LoVo (cell line): ENCODE measurements around the gene THSD7B.

Experiments
- DNase-seq: peaks from one replicate; pipeline ENCODE4 v3.0.0-alpha.2; 2016; ENCODE audit warnings: low spot score

THSD7B gene

DNA sequence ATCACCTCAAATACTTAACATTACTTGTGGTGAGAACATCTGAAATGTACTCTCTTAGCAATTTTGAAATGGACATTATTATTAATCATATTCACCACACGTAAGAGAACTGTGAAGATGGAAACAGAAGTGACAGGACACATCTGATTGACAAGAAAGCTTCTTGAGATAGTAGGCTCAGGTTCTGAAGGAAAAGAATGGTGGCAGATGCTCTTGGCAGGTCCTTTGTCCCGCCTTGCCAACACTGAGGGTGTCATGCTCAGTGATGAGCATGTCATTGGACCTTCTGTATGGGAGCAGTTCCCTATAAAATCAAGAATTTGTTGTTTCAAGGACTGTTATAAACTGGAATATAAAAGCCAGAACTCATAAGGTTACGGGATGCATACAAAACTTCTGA is 428.1 kb downstream of the THSD7B start:
- no peak for DNase-seq

DNA sequence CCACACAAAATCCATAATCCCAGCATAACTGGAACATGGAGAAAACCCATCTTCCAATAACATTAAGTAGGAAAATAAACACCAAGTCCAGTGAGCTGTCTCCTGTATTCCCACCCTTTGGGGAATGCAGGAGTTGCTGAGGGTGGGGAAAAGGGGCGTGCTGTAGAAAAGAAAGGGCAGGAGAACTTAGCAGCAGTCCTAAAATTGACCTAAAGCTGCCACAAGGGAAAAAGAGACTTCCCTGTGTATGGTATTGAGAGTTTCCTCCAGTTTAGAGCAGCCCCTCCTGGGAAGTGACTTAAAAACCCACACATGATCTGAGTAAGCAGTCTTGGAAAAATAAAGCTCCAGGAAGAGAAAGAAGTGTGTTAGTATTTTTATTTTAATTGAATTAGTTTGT is 428.8 kb downstream of the THSD7B start:
- no peak for DNase-seq

DNA sequence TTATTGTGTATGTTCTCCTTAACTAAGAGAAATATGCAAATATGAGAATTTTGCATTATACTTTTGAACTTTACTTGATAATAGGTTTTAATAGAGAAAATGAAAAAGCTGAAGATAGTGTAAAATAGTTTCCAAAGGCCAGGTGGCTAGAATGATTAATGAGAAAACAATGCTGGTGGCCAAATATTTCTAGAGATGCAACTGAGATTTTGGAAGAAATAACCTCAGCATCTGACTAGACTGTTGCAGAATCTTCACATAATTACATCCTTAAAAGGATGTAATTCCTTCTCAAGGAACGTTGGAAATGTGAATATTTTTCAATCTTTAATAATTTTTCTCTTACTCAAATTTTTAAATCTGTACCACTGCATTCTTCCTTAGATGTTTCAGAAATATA is 434.4 kb downstream of the THSD7B start:
- DNase-seq, result no peak

DNA sequence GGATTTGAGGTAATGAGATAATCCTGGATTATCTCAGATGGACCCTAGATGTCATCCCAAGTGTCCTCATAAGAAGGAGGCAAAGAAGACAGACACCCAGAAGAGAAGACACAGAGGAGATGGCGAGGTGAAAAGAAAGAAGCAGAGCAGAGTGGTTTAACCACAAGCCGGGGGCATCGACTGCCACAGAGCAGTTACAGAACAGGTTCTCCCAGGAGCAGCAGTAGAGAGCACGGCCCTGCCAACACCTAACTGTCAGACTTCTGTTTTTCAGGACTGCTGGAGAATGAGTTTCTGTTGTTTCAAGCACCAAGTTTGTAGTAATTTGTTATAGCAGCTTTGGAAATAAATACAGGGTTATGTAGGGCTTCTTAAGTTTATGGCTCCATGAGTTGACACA is 437.0 kb downstream of the THSD7B start:
- no peak for DNase-seq

DNA sequence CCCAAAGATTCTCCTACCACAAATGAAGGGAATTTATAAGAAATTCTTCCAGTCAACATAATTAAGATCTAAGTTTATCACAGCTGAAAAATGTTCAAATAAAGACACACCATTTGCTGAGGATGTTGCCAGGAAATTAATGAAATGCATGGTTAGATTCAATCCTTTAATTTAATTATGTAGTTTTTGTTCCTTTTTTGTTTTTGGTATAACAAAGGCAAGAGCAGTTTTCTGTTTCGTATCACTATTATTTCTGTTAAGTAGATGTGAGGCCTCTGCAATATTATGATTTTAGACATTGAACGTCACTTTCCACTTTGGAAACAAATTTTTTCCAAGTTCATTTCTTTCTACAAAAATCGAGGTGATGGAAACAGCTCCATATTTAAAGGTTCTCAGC is 440.0 kb downstream of the THSD7B start:
- no peak for DNase-seq

DNA sequence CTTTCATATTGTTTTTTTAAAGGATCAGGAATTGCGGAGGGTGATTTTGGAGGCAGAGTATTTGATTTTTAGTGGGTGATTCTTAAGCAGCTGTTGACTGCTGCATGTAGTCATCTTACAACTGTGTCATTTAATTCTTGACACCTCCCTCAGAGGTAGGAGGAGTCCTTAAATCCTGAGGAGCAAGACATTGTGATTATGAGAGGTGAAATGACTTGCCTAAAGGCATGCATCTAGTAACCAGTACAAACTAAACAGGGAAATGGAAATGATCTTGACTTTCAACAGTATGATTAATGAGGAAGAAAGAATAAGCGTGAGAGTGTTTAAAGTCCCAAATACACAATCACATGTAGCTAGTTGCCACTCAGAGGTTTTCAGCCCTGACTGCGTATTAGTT is 440.7 kb downstream of the THSD7B start:
- DNase-seq, result no peak

DNA sequence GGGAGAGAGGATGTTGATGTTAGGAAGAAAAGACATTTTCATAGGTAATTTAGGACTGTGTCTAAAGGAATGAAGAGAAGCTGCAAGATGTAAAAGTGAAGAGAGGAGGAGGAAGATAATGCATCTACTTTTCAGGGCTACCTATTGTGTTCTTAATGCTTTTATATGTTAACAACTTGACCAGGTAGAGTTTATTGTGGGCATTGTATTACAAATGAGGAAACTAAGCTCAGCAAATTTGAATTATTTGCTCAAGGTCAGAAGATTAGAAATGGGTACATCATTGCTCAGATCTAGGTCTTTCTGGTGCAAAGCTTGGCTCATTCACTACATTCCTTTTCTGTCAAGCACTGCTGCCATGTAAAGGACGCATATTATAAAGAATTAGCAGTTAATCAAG is 441.7 kb downstream of the THSD7B start:
- no peak for DNase-seq

DNA sequence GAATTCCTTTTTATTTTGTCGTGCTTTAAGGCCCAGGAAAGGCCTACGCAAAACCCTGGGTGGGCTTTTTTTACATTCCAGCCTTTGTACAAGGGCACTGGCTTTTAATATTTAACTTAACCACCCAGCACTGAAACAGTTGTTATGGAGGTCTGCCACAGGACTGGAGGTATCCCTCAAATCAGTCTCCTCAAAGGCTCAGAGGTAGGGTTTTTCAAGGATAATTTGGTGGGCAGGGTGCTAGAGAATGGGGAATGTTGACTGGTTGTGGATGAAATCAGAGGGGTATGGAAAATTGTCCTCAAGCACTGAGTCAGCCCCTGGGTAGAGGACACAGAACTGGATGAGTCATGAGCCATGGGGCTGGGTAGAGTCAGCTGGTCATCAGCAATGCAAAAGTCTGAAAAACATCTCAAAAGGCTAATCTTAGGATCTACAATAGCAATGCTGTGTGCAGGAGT is 443.1 kb downstream of the THSD7B start:
- DNase-seq, result no peak

DNA sequence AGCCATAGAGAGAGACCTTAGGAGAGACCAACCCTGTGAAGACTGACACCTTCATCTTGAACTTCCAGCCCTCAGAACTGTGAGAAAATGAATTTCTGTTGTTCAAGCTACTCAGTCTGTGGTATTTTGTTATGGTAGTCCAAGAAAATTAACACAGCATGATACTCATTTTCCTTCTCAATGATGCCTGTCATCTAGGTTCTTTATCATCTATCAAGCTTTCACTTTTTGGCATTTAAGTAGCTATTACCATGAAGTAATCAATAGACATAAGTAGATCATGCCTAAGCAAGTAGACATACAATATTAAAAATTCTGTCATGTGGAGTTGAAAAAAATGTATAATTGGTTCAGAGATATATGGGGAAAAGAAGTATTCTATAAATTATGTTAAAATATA is 444.7 kb downstream of the THSD7B start:
- no peak for DNase-seq

DNA sequence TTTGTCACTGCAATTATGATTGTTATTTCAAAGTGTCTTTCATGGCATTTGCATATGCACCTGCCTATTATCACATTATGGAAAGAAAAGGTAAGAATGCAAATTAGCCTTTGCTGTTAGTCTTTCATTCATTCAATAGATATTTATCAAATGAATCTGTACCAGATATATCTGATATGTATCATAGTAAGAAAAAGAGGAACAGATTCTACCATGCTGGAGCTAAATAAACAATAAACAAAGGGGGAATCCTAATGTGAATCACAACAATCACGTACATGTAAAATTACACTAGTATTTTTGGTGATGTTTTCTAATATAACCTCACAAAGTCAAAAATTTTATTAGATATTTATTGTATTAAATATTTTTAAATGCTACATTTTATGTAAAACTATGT is 446.4 kb downstream of the THSD7B start:
- DNase-seq, result no peak

DNA sequence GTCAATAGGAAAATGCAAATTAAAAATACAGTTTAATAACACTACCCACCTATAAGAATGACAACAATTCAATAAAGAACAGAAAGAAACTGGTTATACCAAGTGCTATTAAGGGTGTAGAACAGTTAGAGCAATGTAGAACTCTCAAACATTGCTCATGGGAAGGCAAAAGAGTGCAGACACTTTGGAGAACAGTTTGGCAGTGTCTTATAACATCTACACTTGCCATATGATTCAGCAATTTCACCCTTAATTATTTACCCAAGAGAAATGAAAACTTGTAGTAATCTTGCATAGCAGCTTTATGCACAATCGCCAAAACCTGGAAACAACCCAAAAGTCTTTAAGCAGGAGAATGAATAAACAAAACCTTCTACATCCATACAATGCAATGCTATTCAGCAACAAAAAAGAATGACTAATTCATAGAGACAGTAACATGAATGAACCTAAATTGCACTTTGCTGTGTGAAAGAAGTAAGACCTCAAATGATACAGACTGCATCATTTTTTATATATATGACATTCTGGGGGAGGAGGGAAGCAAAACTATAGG is 455.2 kb downstream of the THSD7B start:
- DNase-seq, result no peak

DNA sequence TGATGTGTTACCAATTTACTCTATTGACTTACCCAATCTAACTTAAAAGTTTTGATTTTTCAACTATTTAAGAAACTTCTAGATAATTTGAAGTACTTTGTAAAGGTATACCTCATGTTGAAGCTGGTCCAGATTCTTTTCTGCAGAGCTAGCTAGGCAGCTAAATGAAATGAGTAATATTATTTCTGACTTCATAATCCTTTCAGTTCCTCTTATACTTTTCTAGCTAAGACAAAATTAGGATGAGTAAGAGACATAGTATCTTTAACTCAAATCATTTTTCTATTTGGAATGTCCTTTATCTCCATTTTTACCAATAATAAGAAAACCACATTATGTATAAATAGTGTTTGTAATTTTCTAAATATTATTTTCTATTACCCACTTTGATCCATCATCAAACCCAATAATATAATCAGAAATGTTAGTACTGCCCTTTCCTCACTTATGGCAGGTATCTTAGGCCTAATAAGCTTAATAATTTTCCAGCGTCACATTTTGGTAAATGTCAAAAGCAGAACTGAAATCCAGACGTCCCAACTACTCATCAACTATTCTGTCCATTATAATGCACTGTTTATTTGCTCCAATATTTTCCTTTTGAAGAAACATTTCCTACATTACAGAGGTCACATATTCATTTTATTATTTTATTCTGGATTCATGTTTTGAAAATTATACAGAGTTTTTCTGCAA is 456.6 kb downstream of the THSD7B start:
- no peak for DNase-seq

DNA sequence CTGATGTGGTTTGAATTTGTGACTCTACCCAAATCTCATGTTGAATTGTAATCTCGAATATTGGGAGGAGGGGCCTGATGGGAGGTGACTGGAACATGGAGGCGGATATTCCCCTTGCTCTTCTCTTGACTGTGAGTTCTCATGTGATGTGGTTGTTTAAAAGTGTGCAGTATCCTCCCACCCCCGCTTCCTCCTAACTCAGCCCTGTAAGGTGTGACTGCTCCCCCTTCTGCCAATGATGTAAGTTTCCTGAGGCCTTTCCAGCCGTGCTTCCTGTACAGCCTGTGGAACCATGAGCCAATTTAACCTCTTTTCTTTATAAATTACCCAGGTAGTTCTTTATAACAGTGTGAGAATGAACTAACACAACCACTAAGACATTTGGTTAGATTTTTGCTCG is 458.4 kb downstream of the THSD7B start:
- DNase-seq, result no peak

DNA sequence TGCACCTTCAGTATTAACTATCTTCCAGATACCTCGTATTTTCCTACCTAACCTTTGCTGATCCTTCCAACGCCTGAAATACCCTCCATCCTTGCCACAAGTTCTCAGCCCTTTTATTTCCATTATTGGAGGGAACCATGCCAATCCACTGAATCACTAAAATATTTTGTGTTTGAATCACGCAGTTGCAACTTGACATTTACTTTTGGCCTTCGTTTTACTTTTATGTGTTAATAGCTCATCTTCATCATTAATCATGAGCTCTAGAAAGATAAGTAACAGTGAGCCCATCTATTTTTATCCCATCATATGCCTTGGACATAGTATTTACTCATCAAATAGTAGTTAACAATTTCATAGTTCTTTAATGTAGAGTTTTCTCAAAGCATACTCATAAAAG is 463.2 kb downstream of the THSD7B start:
- DNase-seq, result no peak

DNA sequence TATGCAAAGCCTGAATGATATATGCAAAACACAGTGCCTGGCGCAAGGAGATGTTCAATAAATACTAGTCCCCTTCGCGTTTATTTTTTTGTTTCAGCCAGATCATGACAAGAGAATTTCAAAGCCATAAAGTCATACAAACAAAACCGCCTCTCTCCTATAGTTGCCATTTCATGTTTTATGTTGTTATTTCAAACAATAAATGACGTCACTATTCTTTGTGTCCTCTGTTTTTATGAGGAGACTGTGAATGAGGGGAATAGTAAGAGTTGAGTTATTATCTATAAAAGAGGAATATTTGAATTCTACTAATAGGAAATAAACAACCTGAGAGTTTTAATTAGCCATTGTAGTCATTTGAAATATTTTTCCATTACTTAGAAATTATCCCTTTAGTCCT is 464.5 kb downstream of the THSD7B start:
- DNase-seq, result no peak

DNA sequence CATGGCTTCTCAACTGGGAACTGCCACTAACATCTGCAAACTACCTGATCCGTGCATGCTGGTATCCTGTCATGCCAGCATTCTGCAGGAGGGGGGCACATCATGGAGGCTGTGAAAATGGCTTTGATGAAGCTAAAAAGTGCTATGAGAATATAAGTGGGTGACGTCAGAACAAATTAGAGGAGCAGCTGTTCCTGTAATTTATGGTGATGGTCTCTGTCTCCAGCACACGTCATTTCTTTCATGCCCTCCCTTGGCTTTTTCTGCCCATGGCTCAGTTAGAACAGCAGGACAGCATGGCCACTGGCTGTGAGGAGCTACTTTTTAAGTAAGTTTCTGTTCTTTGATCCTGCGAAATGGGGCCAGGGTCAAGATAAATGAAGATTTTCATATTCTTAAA is 466.3 kb downstream of the THSD7B start:
- no peak for DNase-seq

DNA sequence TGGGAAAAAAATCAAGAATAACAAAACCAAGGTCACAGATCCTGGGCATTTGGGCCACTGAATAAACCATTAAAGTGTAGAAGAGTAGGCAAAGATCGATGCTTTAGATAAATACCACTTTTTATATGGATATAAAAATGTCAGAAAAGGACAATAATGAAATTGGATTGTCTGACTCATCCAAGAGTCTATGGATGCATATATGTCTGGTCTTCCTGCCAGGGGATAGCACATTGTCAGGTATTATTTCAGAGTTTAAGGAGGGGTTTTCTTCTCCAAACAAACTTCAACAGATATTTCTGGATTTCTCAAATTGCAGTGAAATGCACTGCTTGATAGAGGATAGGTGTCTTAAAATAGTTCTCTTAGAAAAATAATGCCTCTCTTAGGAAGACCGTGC is 466.7 kb downstream of the THSD7B start:
- DNase-seq, result no peak

DNA sequence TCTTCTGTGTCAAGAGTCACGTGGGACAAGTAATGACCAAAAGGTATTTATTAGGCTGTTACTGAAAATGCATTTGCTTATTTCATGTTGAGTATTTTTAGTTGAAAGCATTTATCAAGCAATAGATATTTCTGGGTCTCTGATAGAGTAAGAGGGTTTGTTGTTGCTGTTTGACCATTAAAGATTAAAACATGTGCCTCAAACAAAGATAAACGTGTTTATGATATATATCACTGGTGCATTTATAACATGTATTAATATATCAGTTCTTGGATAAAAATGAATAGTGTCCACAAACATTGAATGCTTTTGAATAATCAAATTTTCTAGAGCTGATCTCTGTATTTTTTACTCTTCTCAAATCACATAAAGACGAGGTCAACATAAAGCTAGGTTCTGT is 467.7 kb downstream of the THSD7B start:
- no peak for DNase-seq

DNA sequence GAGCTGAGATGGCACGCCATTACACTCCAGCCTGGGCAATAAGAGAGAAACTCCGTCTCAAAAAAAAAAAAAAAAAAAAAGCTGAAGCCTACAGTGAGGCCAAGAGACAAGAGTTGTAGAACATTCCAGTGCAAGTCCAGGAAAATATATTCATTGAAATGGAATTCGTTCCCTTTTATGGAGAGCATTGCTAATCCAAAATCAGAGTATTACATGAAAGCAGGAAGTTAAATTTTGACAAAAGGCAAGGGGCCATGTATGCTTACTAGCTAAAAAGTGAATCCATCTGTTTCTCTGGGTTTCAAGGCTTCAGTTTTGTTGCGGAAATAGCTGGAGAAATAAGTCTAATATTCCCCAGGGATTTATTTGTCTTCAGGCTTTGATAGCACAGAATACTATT is 471.7 kb downstream of the THSD7B start:
- no peak for DNase-seq

DNA sequence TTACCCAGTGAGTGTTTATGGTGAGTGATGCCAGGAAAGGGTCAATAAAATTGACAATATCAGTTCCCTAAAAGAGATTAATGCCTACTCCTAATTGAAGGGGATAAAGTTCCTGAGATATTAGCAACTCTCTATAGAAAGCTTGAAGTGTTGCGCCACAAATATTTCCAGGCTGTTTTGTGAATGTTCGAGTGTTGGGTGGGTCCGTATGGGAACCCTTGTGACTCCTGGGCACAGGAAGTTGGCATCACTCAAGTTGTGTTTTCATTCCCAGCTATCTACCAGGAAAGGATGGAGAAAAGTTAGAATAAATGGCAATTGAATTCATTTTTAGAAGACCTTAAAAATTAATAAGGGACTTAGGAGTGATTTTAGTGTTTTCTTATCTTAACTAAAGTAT is 472.7 kb downstream of the THSD7B start:
- DNase-seq, result no peak

DNA sequence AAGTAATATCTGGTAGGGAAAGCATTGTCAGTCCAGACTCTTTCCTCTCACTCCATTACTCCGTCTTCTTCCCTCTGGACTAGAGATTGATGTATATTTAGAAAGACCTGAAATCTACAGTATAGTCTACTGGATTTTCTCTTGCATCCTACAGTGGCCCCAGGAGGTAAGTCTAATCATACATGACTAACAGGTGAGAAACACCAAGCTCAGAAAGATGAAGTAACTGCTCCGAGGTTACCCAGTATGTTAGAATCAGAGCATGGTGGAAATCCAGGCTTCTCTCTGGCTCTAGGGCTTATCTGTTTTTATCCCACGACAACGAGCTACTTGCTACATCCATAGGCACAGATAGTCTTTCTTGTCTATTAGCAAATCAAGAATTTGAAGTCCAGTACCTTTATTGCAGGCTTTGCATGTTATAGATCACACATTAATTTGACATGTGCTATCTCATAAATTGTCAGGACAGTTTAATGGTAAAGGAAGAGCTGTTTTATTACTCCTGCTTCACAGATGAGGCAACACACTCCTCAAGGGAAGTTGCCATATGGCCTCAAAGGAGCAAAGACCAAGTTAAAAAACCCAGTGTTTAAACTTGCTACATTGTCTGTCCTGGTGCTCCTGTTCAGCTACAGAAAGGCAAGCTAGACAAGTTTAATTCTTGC is 484.3 kb downstream of the THSD7B start:
- DNase-seq, result no peak

DNA sequence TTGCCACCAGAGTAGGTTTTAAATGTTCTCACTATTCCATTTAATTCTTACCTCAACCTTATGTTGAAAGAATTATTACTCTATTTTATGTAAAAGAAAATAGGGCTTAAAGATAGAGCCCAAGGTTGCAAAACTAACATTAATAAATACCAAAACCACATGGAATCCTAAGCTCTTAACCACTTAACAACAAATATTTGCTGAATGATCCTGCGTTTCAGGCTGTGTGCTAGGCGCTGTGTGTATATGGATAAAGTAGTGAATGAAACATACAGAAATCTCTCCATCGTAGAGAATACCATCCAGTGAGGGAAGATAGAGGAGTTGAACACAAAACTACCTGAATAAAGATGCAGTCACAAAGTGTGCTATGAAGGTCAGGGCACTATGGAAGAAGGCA is 485.1 kb downstream of the THSD7B start:
- no peak for DNase-seq

DNA sequence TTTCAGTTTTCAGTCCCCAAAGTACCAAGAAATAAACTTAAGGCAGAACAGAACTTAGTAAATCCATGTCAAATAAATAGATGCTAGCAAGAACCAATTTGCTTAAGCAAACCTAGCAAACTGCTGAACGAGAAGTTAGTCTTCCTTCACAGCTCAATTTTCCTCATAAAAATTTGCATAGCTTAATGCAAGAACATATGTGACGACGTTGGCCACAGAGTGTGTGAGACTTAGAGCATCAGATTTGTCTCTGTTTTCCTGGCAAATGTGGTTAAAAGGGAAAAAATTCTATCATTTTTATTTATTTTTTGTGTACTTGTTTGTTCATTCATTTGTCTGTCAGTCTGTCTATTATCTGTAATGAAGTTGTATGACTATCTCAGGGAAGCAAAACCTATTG is 485.7 kb downstream of the THSD7B start:
- no peak for DNase-seq

DNA sequence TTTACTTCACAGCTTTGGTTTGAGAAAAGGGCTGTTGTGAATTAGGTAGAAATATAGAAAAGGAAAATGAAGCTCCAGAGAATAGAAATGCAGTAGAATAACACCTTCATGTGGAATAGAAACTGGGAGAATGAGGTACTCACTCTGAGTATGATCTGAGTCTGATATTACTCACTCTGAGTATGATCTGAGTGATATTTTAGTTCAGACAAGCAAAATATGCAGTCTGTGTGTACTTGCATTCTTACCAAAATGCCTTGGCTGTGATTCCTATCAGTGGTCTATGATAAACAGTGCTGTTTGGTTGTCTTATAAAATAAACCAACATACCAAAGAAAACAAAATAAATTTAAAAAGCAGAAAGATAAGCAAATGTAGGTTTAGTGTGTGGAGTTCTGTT is 487.6 kb downstream of the THSD7B start:
- no peak for DNase-seq
